Measurements from ENCODE around the gene FGD4. TPM values are rescaled to one million over a fixed set of nuclear protein-coding genes. Genes with fewer than 3 reads are reported as not detected.

FGD4 gene
- total RNA-seq, 1 experiment from 2014 or later, result 54.3 TPM

DNA sequence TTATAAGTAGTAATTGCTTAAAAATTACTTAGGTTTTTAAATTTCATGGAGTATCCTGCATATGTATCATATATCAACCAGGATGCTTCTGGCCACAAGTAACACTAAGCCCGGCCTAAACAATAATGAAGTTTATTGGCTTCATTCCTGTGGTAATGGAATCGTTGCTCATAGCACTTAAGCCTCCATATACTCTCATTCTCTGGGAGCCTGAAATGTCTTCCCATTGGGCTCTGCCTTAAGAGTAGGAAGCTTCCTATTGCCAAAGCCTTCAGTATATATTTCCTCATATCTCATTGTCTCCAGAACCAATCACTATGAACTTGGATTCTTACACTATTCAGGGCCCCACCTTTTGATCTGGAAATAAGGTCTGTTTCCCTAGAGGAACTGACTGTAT, 195.9 kb downstream of the FGD4 start:
- Histone ChIP-seq H3K4me2 (ENCODE audit: insufficient read depth, insufficient read length, low read length) (no peak overlapping the region), H3K79me2 (ENCODE audit: insufficient read depth, low read length) (no peaks in the 10 kb centered on the region), H3K23ac (ENCODE audit: insufficient read length, low read depth, low read length) (no peak overlapping the region), H2AK5ac (ENCODE audit: insufficient read length, low read length) (no peak overlapping the region), H3K79me1 (ENCODE audit: insufficient read depth, low read depth, low read length, poor library complexity, severe bottlenecking) (no peaks in the 10 kb centered on the region), H4K5ac (ENCODE audit: insufficient read length, low read depth, low read length) (no peak overlapping the region), H3K4ac (ENCODE audit: low read depth, low read length) (no peak overlapping the region), H2AFZ (ENCODE audit: low read length) (no peak overlapping the region), H2BK12ac (ENCODE audit: insufficient read length, low read depth, low read length) (no peak overlapping the region), H3T11ph (ENCODE audit: low read length) (no peak overlapping the region), H4K8ac (replicated peaks; ENCODE audit: insufficient read length, low read depth, low read length) (no peak overlapping the region), H3K18ac (ENCODE audit: insufficient read length, low read depth, low read length) (no peak overlapping the region), H3K56ac (ENCODE audit: insufficient read length, low read depth, low read length) (no peak overlapping the region), H3K23me2 (ENCODE audit: insufficient read length, low read depth, low read length, poor library complexity, severe bottlenecking) (no peaks in the 10 kb centered on the region), H3K9ac (ENCODE audit: extremely low read depth, insufficient read length, low read length) (no peak overlapping the region), H2BK120ac (ENCODE audit: low read depth, low read length, poor library complexity, severe bottlenecking) (no peak overlapping the region), H3K9me3 (ENCODE audit: control insufficient read depth, low read depth, low read length) (no peaks in the 10 kb centered on the region), H4K20me1 (ENCODE audit: control insufficient read depth, insufficient read depth, insufficient read length) (no peaks in the 10 kb centered on the region), H3K27me3 (ENCODE audit: insufficient read depth, low read length) (no peaks in the 10 kb centered on the region), H3K14ac (ENCODE audit: insufficient read depth, low read length) (no peak overlapping the region), H3K4me1 (ENCODE audit: insufficient read depth, low read length) (no peaks in the 10 kb centered on the region), H4K91ac (ENCODE audit: insufficient read length, low read depth, low read length) (no peak overlapping the region), H3K27ac (ENCODE audit: insufficient read length, low read depth, low read length) (no peak overlapping the region), H2BK20ac (ENCODE audit: low read depth, low read length, poor library complexity, severe bottlenecking) (no peak overlapping the region), H2BK5ac (ENCODE audit: insufficient read length, low read length) (no peak overlapping the region), H2BK15ac (ENCODE audit: low read depth, low read length) (no peak overlapping the region)
- H3K36me3 Mint-ChIP-seq (ENCODE audit: insufficient read depth in 1 of 3, low read depth in 3 of 3), result peaks cover 26 to 56% (median 52%) of the 10 kb centered on the region in 3 experiments
- H3K27me3 Mint-ChIP-seq (ENCODE audit: low read depth), result no peaks in the 10 kb centered on the region
- DNase-seq, result no peak
- TF ChIP-seq CTCF (conservative IDR thresholded peaks at IDR 0.05), result no peak
- H3K27ac Mint-ChIP-seq, result no peak overlapping the region
- WGBS (ENCODE audit: extremely low coverage, insufficient read length, low lambda C conversion rate), result no CpG with 5 or more reads among the region's 2 CpGs
- H3K4me1 Mint-ChIP-seq, result peaks cover 3 to 4% of the 10 kb centered on the region in 2 experiments; a peak in 3 of 4 replicates
- peaks cover 4% of the 10 kb centered on the region in 2 experiments; a peak in 3 of 5 replicates for H3K9me3 Mint-ChIP-seq
- no peak overlapping the region for H3K4me3 Mint-ChIP-seq
